Activated naive CD8-positive, alpha-beta T cell treated with anti-CD3 and anti-CD28 coated beads for 36 hours (primary cell): Measurements from ENCODE around the gene SCAP. TPM values are rescaled to one million over a fixed set of nuclear protein-coding genes. Genes with fewer than 3 reads are reported as not detected.
A peak's percentile ranks its signal among the peaks of the same experiment; 100 is the strongest.
"Not testable (repeated sequence)": the region's sequence is repeated elsewhere in the genome, so short reads cannot be mapped to it uniquely, and the experiment has no call there.

Experiments used
- DNase-seq: peaks from one replicate; pipeline ENCODE4 v3.0.0; 2021
- H3K27ac Mint-ChIP-seq: one replicate; pipeline ENCODE4 v1.8.0; 2022; ENCODE audit warnings: mild to moderate bottlenecking, moderate library complexity, mixed read lengths
- H3K27me3 Mint-ChIP-seq: one replicate; pipeline ENCODE4 v1.8.0; 2022; ENCODE audit warnings: mild to moderate bottlenecking, mixed read lengths
- H3K36me3 Mint-ChIP-seq: one replicate; pipeline ENCODE4 v1.8.0; 2021; ENCODE audit warnings: mild to moderate bottlenecking, mixed read lengths
- H3K4me1 Mint-ChIP-seq: one replicate; pipeline ENCODE4 v1.8.0; 2021; ENCODE audit warnings: mixed read lengths
- H3K4me3 Mint-ChIP-seq: one replicate; pipeline ENCODE4 v1.8.0; 2022; ENCODE audit warnings: mild to moderate bottlenecking, moderate library complexity, mixed read lengths
- H3K9me3 Mint-ChIP-seq: one replicate; pipeline ENCODE4 v1.8.0; 2022; ENCODE audit warnings: mixed read lengths
- total RNA-seq, 2 experiments: library from RNA; stranded (reverse); gene quantifications; one replicate each; pipeline ENCODE4 v1.2.3, GENCODE V29; 2021

SCAP gene
- total RNA-seq, 2 experiments from 2014 or later = 58.3 to 58.4 TPM

DNA sequence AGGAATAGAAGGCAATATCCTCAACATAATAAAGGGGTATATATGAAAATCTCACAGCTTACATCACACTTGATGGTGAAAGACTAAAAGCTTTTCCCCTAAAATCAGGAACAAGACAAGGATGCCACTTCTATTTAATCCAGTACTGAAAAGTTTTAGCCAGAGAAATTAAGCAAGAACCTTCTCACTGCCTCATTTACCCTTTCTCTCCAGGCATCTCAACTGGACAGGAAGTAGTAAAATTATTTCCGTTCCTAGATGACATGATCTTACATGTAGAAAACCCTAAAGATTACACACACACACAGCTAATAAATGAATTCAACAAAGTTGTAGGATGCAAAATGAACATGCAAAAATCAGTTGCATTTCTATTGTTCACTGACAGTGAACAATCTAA is 11.2 kb downstream of the SCAP start:
- no peaks in the 10 kb centered on the region for H3K27me3 Mint-ChIP-seq
- H3K4me1 Mint-ChIP-seq = peaks cover 31% of the 10 kb centered on the region
- H3K9me3 Mint-ChIP-seq = peaks cover 8% of the 10 kb centered on the region
- no peak for DNase-seq
- peak overlapping the region; percentile 6 for H3K27ac Mint-ChIP-seq
- H3K4me3 Mint-ChIP-seq = no peak overlapping the region
- peaks cover 53% of the 10 kb centered on the region for H3K36me3 Mint-ChIP-seq

DNA sequence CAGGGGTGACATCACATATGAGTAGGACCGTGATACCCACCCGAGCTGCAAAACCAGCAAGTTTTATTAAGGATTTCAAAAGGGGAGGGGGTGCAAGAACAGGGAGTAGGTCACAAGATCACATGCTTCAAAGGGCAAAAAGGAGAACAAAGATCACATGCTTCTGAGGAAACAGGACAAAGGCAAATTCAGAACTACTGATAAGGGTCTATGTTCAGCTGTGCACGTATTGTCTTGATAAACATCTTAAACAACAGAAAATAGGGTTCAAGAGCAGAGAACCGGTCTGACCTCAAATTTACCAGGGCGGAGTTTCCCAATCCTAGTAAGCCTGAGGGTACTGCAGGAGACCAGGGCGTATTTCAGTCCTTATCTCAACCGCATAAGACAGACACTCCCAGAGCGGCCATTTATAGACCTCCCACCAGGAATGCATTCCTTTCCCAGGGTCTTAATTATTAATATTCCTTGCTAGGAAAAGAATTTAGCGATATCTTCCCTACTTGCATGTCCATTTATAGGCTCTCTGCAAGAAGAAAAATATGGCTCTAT is 16.1 kb downstream of the SCAP start:
- not testable (repeated sequence) for H3K4me3 Mint-ChIP-seq, H3K27me3 Mint-ChIP-seq, H3K9me3 Mint-ChIP-seq, DNase-seq
- Mint-ChIP-seq H3K4me1 (peaks cover 30% of the 10 kb centered on the region), H3K36me3 (peaks cover 22% of the 10 kb centered on the region), H3K27ac (peak overlapping the region; percentile 31)

DNA sequence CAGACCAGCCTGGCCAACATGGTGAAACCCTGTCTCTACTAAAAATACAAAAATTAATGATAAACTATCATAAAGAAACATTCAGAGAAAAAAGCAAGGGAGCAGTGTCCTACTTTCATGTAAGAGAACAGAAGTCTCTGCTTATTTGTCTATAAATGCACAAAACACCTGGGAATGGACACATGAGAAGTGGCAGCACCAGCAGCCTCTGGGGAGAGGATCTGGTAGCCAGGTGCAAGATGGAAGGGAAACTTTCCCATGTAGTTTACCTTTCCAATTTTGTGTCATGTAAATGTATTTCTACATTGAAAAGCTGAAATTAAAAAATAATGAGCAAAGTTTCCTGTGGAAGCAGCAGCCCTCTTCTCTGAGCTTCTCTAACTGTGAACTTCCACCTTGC is 18.8 kb downstream of the SCAP start:
- no peak overlapping the region for H3K4me3 Mint-ChIP-seq
- H3K27me3 Mint-ChIP-seq = no peaks in the 10 kb centered on the region
- peaks cover 5% of the 10 kb centered on the region for H3K9me3 Mint-ChIP-seq
- DNase-seq = no peak
- peaks cover 23% of the 10 kb centered on the region for H3K4me1 Mint-ChIP-seq
- H3K27ac Mint-ChIP-seq = peak overlapping the region; percentile 54
- peaks cover 21% of the 10 kb centered on the region for H3K36me3 Mint-ChIP-seq

DNA sequence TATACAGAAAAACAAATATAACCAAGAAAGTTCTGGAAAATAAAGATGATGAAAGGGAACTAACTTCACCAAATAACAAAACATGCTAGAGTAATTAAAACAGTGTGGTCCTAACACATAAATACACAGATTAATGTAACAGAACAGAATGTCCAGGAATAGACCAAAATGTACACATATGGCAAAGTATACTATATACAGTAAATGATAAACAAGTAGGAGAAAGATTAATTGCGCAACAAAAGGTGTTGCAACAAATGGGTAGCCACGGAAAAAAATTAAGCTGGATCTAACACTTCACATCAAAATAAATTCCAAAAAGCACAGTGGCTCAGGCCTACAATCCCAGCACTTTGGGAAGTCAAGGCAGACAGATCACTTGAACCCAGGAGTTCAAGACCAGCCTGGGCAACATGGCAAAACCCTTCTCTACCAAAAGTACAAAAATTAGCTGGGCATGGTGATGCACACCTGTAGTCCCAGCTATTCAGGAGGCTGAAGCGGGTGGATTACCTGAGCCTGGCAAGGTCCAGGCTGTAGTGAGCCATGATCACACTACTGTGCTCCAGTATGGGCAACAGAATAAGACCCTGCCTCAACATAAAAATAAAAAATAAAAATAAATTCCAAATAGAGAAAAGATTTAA is 19.8 kb downstream of the SCAP start:
- H3K4me3 Mint-ChIP-seq = no peak overlapping the region
- H3K9me3 Mint-ChIP-seq = peaks cover 5% of the 10 kb centered on the region
- DNase-seq = no peak
- peaks cover 19% of the 10 kb centered on the region for H3K36me3 Mint-ChIP-seq
- peaks cover 24% of the 10 kb centered on the region for H3K4me1 Mint-ChIP-seq
- H3K27ac Mint-ChIP-seq = no peak overlapping the region
- H3K27me3 Mint-ChIP-seq = no peaks in the 10 kb centered on the region

DNA sequence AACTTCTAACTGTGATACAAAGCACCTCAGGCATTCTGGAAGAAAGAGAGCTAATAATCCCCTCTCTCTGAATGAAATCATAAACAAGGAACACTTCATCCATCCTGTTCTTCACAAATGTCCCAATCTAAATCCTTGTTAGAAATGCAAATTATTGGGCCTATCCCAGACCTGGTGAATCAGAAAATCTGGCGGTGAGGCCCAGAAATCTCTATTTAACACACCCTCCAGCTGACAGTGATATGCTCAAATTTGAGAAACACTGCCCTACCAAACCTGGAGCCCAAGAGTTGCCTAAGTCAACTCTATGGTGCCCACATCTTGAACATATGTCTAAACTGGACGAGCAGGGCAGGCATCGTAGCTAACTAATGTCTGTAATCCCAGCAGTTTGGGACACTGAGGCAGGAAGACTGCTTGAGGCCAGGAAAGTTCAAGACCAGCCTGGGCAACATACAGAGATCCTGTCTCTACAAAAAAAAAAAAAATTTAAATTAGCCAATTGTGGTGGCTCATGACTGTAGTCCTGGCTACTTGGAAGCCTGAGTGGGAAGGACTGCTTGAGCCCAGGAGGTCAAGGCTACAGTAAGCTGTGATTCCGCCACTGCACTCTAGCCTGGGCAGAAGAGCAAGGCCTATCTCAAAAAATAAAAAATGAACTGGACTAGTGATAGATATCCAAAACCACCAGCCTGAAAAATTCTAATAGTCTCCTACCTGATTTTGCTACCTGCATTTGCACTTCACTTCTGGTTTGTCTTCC is 23.1 kb downstream of the SCAP start:
- H3K36me3 Mint-ChIP-seq = peaks cover 9% of the 10 kb centered on the region
- H3K9me3 Mint-ChIP-seq = peaks cover 3% of the 10 kb centered on the region
- peaks cover 25% of the 10 kb centered on the region for H3K4me1 Mint-ChIP-seq
- H3K27ac Mint-ChIP-seq = no peak overlapping the region
- no peaks in the 10 kb centered on the region for H3K27me3 Mint-ChIP-seq
- H3K4me3 Mint-ChIP-seq = no peak overlapping the region
- no peak for DNase-seq

DNA sequence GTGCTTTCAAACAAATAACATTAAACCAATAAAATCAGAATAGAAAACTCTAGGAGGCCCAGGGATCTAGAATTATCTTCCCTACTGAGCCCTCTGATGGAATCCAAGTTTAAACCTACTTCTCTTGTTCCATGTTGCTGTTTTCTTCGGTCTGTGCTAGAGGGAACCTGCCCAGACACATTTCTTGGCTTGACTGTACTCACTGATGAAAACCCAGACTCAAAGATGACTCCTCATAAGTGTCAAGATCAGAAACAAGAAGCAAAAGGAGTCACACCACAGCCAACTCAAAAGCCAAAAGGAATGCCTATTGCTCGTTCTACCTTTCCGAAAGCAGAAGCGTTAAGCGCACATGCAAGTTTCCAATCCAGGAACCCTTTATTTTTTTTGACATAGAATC is 31.6 kb downstream of the SCAP start:
- Mint-ChIP-seq H3K9me3 (peaks cover 3% of the 10 kb centered on the region), H3K27me3 (no peaks in the 10 kb centered on the region), H3K4me3 (no peak overlapping the region), H3K36me3 (peaks cover 28% of the 10 kb centered on the region), H3K4me1 (peaks cover 14% of the 10 kb centered on the region), H3K27ac (no peak overlapping the region)
- no peak for DNase-seq

DNA sequence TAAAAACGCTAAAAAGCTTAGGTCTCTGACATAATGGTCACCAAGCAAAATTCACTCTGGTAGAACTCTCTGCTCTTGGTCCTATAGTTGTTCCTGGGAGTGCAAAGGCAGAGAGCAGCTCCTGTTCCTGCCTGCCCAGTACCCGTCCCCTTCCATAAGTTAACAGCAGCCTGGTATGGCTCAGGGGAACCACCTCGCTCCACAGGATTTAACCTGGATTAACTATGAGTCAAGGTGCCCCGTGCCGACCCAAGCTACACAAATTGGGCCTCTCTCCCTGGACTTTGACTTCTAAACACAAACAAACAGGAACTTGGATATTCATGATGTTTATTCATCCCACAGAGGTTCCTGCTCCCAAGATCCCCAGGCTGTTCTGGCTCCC is 32.1 kb downstream of the SCAP start:
- Mint-ChIP-seq H3K4me1 (peaks cover 14% of the 10 kb centered on the region), H3K27ac (no peak overlapping the region), H3K4me3 (no peak overlapping the region), H3K9me3 (peaks cover 3% of the 10 kb centered on the region), H3K36me3 (peaks cover 28% of the 10 kb centered on the region), H3K27me3 (no peaks in the 10 kb centered on the region)
- no peak for DNase-seq

DNA sequence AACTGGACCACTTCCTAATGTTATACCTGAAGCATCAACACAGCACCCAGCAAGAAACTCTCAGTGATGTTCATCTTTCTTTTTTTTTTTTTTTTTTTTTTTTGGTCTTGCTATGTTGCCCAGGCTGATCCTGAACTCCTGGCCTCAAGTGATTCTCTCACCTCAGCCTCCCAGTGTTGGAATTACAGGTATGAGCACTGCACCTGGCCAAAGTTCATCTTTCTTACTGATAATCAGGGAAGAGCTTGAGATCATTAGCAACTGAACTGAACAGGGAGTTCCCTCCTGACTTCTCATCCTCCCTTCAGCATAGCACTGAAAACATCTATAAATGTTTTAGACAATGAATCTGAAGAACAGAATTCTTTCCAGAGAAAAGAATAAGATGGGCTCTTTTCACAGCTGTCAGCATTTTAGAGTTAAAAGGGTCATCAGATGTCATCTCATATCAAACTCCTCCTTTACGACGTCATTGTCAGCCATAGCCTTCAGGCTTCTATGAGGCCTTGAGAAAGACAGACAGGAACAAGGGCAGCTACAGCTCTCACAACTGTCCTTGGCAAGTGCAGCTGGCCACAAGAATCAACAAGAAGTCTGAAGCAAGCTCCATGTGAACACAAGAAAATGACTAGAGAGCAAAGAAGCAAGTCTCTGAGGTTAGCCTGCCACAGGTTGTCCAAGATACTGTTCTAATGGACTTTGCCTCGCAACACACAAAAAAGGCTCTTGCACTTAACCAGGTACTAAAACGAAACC is 33.8 kb downstream of the SCAP start:
- Mint-ChIP-seq H3K9me3 (no peaks in the 10 kb centered on the region), H3K36me3 (peaks cover 23% of the 10 kb centered on the region), H3K4me3 (no peak overlapping the region), H3K27me3 (no peaks in the 10 kb centered on the region), H3K27ac (peak overlapping the region; percentile 45), H3K4me1 (peaks cover 5% of the 10 kb centered on the region)
- DNase-seq = no peak

DNA sequence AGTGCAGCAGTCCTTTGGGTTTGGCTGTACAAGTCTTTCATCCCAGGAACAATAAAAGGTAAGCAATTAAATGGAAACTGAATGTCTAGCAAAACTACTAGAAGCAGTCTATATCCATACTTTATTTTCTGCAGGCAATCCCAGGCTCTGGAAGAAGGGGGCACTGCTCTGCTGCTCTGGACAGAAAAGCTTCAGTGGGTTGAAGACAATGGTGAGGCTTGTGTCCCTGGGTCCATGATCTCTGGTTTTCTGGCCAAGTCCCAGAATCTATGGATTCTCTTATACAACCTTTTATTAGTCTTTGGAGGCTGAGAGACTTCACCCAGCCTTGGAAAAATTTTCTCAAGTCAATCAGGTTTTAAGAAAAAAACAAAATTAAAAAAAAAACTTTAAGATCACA is 35.6 kb downstream of the SCAP start:
- Mint-ChIP-seq H3K4me1 (peaks cover 5% of the 10 kb centered on the region), H3K36me3 (peaks cover 21% of the 10 kb centered on the region), H3K27me3 (no peaks in the 10 kb centered on the region), H3K4me3 (no peak overlapping the region), H3K9me3 (no peaks in the 10 kb centered on the region), H3K27ac (no peak overlapping the region)
- no peak for DNase-seq

DNA sequence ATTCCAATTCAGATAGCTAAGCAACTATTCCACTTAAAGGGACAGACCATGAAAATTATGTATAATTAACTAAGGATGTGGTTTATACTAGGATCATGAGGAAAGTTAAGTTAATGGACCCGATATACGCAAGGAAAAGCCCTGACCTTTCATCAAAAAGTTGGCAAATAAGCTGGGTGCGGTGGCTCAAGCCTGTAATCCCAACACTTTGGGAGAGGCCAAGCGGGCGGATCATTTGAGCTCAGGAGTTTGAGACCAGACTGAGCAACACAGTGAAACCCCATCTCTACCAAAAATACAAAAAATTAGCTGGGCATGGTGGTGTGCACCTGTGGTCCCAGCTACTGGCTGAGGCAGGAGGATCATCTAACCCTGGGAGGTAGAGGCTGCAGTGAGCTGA is 39.6 kb downstream of the SCAP start:
- no peak for DNase-seq
- Mint-ChIP-seq H3K4me1 (peaks cover 4% of the 10 kb centered on the region), H3K27ac (no peak overlapping the region), H3K27me3 (no peaks in the 10 kb centered on the region), H3K4me3 (no peak overlapping the region), H3K9me3 (no peaks in the 10 kb centered on the region), H3K36me3 (peaks cover 30% of the 10 kb centered on the region)

DNA sequence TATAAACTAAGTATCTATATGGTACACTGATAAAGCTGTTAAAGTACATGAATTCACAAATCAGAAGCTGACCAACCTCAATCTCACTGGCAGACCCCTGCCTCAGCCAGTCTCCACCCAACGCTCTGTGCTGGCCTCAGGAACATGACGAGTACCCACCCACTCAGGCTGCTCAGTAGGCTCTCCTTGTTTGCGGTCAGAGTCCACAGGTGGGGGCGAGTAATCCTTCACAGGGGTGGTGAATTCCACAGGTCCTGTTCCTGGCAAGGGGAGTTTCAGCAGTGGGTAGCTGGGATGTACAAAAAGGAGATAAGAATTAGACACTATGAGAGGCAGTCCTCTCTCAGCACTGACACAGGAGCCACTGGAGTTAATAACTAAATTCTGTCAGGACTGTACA is 40.9 kb downstream of the SCAP start:
- no peaks in the 10 kb centered on the region for H3K9me3 Mint-ChIP-seq
- H3K4me1 Mint-ChIP-seq = peaks cover 4% of the 10 kb centered on the region
- H3K27ac Mint-ChIP-seq = no peak overlapping the region
- peaks cover 27% of the 10 kb centered on the region for H3K36me3 Mint-ChIP-seq
- no peak overlapping the region for H3K4me3 Mint-ChIP-seq
- DNase-seq = no peak
- no peaks in the 10 kb centered on the region for H3K27me3 Mint-ChIP-seq

DNA sequence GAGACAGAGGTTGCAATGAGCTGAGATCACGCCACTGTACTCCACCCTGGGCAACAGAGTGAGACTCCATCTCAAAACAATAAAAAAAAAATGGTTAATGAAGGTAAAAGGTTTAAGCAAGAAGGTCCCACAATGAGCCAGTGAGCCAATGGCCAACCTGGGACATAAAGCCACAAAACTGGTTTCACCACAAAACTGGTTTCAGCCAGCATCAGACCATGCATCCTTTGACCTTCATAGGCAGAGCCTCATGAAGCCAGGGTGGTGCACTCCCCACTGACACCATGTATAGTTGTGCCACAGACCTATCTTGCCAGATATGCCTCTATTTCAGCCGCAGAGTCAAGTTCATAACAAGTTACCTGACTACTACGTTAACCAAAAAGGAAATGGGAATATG is 41.9 kb downstream of the SCAP start:
- no peak for DNase-seq
- no peak overlapping the region for H3K4me3 Mint-ChIP-seq
- no peaks in the 10 kb centered on the region for H3K27me3 Mint-ChIP-seq
- H3K4me1 Mint-ChIP-seq = peaks cover 4% of the 10 kb centered on the region
- H3K27ac Mint-ChIP-seq = no peak overlapping the region
- no peaks in the 10 kb centered on the region for H3K9me3 Mint-ChIP-seq
- H3K36me3 Mint-ChIP-seq = peaks cover 21% of the 10 kb centered on the region

DNA sequence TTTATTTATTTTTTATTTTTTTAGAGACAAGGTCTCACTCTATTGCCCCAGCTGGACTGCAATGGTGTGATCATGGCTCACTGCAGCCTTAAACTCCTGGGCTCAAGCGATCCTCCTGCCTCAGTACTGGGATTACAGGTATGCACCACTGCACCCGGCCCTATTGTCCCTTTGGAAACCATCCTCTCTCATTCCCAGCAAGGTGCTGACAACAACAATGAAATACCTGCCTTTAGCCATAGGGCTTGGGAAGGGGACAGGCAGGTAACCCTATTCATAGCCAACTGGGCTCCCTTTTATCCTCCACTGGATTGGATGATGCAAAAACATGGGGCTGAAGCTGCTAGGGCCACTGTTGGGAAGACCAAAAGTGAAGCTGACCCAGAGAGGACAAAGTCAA is 43.1 kb downstream of the SCAP start:
- H3K4me1 Mint-ChIP-seq = peaks cover 4% of the 10 kb centered on the region
- no peaks in the 10 kb centered on the region for H3K27me3 Mint-ChIP-seq
- H3K9me3 Mint-ChIP-seq = no peaks in the 10 kb centered on the region
- H3K27ac Mint-ChIP-seq = no peak overlapping the region
- no peak for DNase-seq
- no peak overlapping the region for H3K4me3 Mint-ChIP-seq
- H3K36me3 Mint-ChIP-seq = peaks cover 18% of the 10 kb centered on the region

DNA sequence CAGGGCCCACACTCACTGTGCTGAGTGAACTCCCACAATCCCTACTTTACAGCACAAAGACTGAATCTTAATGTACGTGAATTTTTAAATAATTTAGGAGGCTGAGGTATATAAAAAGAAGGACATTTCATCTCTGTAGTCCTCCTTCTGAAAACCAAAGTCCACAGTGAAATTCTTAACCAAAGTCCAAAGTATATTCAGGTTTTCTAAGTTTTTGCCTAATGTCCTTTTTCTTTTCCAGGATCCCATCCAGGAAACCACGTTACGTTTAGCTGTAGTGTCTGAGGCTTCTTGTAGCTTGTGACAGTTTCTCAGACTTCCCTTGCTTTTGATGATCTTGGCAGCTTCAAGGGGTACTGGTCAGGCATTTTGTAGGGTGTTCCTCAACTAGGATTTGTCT is 44.5 kb downstream of the SCAP start:
- no peak overlapping the region for H3K27ac Mint-ChIP-seq
- peaks cover 4% of the 10 kb centered on the region for H3K4me1 Mint-ChIP-seq
- no peaks in the 10 kb centered on the region for H3K9me3 Mint-ChIP-seq
- no peak for DNase-seq
- no peaks in the 10 kb centered on the region for H3K27me3 Mint-ChIP-seq
- H3K4me3 Mint-ChIP-seq = no peak overlapping the region
- peaks cover 20% of the 10 kb centered on the region for H3K36me3 Mint-ChIP-seq

DNA sequence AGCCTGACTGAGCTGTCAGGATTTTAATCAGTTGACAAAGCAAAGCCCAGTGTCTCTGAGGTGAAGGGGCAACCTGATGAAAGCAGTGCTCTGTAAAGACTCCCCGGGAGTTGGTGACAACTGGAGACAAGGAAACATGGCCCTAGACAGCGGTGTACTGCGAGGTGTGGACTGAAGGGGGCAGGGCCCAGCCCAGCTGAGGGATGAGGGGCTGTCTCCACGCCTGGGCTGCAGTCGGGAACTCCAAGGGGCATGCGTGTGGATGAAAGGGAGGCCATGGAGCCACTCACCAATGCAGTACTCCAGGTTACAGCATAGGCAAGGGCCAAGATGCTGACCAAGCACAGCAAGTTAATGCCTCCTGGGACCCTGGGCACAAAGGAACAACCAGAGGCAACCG is 45.1 kb downstream of the SCAP start:
- DNase-seq = no peak
- Mint-ChIP-seq H3K4me1 (peaks cover 4% of the 10 kb centered on the region), H3K27ac (no peak overlapping the region), H3K4me3 (no peak overlapping the region), H3K27me3 (no peaks in the 10 kb centered on the region), H3K9me3 (no peaks in the 10 kb centered on the region), H3K36me3 (peaks cover 20% of the 10 kb centered on the region)
